GM18861 (cell line): ENCODE data around the gene PDZD7.

Experiments used
- ATAC-seq: cut with Tn5 transposase; IDR thresholded peaks from one replicate; pipeline ENCODE4 v1.9.1; 2021; ENCODE audit not compliant: unreplicated experiment

PDZD7 gene

GRCh38 chr10:101005361-101005760 is 25.6 kb downstream of the PDZD7 start:
- ATAC-seq, result no peak

DNA sequence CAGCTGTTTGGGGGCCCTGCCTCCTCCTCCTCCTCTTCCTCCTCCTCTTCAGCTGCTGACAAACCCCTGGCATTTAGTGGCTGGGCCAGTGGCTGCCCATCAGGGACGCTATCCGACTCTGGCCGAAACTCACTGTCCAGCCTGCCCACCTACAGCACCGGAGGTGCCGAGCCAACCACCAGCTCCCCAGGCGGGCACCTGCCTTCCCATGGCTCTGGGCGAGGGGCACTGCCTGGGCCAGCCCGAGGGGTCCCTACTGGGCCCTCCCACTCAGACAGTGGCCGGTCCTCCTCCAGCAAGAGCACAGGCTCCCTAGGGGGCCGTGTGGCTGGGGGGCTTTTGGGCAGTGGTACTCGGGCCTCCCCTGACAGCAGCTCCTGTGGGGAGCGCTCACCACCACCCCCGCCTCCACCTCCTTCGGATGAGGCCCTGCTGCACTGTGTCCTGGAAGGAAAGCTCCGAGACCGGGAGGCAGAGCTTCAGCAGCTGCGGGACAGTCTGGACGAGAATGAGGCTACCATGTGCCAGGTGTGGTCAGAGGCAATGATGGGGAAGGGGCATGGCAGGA is 27.2 kb downstream of the PDZD7 start:
- no peak for ATAC-seq

GRCh38 chr10:101002456-101002855 is 28.5 kb downstream of the PDZD7 start:
- no peak for ATAC-seq

GRCh38 chr10:101001659-101002035 is 29.3 kb downstream of the PDZD7 start:
- no peak for ATAC-seq

GRCh38 chr10:101000915-101001658 is 29.8 kb downstream of the PDZD7 start:
- ATAC-seq, result no peak

DNA sequence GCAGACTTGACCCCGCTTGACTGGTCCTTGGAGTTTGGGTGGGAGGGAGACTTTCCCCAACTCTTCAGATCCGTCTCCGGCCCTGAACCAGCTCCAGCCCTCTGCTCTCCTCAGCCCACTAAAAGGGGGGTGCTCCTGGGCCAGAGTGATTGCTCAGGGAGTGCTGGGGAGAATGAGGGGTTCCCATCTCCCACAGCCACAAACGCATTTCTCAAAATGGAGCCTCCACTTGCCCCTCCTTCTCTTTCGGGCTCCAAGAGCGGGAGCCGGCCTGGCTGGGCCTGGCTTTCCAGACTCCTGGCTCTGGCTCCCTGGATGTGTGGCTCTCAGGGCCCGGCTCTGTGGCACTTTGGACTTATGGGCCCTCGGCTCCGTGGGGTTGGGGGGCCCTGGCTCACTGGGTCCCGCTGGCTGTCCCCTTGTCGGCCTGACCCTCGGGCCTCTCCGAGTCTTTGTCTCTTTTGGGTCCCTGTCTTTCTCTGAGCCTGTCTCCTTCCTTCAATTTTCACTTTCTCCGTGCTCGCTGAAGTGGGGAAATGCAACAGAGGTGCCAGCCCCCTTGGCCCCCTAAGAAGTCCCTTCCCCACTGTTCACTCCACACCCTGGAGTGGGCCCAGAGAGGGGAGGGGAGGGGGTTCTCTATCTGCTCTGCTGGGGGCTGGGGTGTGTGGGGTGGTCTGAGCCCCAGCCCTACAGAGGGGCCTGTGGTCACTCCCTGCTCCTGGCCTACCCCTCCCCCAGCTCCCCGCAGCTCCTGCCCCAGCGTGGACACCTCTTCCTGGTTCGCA is 30.6 kb downstream of the PDZD7 start:
- no peak for ATAC-seq

GRCh38 chr10:100999742-101000126 is 31.2 kb downstream of the PDZD7 start, which contains the start of gene LZTS2:
LZTS2 (plus strand) TSS chr10:100999808; CDS start chr10:101002539, 2,731 bp downstream.
- ATAC-seq, result no peak

DNA sequence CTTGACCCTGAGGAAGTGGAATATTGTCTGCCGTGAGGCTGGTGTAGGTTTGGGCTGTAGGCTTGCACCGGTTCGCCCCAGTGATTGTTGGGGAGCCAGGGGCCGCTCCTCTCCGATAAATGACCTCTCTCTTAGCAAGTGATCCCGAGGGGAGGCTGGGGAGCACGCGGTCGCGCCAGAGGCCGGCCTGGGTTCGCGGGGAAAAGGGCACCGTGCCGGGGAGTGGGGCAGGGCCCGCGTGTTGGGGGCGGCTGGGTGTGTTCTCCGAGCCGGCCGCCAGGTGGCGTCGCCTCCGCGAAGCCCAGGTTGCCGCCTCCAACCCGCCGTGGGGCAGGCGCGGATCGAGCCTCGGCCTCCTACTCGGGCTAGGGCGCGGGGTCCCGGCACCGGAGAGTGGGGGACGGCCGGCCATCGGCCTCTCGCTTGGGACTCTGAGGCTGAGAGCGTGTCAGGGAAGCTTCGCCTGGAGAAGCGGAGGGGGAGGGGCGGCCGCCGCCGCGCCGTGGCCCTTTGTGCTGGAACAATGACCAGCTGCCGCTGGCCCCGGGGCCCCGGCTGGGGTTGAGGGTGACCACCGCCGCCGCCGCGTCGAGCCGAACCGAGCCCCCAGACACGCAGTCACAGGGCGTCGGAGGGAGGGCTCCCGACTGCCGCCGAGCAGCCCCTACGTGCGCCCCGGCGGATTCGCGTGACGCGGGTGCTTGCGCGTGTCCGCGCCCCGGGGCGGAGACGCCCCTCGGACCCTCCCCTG is 31.8 kb downstream of the PDZD7 start:
- peak; percentile 32 for ATAC-seq

DNA sequence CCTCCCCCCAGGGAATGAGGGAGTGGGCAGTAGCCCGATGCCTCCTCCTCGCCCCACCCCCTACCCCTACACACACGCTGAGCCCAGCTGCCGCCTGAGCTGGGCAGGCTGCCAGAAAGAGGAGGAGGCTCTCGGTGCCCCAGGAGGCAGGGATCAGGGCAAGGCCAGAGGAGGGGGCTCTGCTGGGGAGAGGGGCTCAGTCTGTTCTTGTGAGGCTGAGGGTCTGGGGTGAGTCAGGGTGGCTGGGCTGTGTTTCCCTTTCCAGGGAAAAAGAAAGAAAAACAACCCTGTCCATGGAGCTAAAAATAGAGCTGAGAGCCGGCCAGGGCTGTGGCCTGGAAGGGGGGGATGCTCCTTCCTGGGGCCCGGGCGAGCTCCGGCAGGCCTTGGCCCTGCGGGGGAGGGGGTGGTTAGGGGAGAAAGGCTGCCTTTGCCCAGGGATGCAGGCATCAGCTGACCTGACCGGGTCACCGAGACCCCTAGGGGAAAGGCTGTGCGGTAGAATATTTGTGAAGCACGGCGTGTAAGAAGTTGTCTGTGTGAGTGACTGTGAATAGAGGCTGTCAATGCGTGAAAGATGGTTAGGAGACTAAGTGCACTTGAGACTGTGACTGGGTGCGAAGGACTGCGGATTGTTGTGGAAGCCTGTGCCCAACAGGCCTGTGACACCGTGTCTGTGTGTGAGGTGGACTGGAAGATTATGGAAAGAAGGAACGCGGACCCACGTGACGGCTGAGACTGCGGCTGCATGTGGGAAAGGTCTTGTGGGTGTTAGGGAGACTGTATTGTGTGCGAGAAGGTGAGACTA is 32.5 kb downstream of the PDZD7 start:
- ATAC-seq, result no peak

DNA sequence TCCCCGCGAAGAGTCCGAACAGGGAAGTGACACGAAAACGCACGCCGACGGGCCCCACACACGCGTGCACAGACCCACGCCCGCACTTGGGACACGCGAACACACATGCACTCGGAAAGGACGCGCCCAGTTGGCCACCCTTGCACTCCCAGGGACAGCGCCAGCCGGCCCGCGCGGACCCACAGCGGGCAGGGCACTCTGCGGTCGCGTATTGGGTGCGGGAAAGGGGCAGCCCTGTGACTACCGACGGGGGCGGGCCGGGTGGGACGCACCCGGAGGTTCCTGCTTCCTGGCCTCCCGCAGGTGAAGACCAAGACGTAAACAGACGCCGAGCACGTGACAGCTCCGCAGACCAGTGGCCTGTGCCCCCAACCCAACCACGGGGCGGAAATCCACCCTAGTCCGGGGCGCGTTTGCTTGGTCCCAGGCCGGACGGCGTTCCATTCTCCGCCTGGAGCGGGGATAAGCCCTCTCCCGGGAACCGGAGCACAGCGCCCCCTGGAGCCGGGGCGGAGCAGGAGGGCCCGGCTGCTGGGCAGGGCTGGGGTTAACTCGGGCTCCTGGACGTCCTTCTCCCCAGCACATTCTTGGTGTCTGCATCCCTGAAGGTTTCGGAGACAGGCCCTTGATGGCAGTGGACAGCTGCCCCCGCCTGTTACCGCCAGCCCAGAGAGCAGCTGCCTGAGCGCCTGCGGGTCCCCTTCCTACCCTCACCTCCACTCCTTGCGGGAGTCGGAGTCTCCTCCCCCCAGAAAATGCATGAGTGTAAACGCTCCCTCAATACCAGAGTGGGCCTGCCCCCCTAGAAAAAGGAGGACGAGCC is 33.4 kb downstream of the PDZD7 start:
- ATAC-seq, result no peak

DNA sequence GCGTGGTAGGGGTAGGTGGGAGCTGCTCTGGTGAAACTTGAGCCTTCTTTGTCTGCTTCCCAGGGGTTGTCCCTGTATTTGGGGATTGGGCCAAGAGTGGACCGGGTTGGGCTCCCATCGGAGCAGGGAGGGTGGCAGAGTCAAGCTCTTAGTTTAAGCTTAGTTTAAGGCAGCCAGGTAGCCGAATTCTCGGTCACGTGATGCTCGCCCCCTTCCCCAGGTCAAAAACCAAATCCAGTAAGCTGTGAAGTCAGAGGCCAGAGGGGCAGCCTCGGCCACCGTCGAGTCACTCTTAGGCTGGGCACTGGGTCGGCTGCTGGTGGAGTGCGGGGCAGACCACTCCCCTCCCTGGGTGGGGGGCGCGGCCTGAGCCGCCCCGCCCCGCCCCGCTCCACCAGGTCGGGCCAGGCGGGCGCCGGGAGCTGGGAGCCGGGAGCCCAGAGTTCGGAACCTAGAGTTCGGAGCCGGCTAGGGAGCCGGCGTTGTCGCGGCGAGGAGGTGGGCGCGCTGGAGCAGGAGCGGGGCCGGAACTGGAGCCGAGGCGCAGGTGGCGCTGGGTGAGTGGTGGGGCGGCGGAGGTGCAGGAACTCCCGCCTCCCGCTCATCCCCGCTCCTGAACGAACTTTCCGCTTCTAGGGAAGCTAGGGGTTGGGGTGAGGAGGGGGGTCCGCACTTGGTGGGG is 34.1 kb downstream of the PDZD7 start:
- no peak for ATAC-seq

DNA sequence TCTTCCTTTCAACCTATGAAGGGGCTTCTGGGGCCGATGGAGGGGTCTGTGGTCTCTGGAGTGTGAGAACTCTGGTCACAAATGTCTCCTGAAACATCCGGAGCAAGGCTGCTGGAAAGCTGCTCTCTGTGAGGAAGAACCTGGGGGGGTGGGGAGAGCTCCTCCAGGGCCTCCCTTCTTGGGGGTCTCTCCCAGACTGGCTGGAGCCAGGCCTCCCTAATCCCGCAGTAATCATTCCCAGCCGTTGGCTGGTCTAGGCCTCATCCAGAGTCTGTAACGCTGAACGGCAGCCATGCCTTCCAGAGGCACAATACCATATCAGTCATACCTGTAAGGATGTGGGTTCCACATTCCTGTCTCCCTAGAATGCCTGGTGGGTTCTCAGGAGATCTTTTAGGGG is 35.7 kb downstream of the PDZD7 start:
- ATAC-seq, result no peak

- ATAC-seq, result no peak
Measured at GRCh38 chr10:100993986-100994708, 36.8 kb downstream of the PDZD7 start.

GRCh38 chr10:100989088-100989487 is 41.8 kb downstream of the PDZD7 start:
- no peak for ATAC-seq

GRCh38 chr10:100988166-100988565 is 42.8 kb downstream of the PDZD7 start:
- no peak for ATAC-seq

DNA sequence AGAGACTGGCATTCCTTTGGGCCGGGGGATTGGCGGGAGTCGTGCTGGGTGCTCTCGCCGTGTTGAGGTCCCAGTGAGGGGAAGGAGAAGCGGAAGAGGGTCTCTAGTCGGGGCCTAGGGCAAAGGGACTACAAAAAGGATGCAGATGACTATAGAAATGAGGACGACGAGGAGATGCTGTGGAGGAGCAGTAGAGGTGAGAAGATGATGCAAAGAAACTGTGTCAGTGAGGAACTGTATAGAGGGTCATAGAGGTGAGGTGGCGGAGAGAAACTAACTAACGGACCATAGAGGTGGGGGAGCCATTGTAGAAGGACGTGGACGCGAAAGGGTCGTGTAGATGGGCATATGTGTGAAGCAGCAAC is 43.3 kb downstream of the PDZD7 start:
- ATAC-seq, result no peak

DNA sequence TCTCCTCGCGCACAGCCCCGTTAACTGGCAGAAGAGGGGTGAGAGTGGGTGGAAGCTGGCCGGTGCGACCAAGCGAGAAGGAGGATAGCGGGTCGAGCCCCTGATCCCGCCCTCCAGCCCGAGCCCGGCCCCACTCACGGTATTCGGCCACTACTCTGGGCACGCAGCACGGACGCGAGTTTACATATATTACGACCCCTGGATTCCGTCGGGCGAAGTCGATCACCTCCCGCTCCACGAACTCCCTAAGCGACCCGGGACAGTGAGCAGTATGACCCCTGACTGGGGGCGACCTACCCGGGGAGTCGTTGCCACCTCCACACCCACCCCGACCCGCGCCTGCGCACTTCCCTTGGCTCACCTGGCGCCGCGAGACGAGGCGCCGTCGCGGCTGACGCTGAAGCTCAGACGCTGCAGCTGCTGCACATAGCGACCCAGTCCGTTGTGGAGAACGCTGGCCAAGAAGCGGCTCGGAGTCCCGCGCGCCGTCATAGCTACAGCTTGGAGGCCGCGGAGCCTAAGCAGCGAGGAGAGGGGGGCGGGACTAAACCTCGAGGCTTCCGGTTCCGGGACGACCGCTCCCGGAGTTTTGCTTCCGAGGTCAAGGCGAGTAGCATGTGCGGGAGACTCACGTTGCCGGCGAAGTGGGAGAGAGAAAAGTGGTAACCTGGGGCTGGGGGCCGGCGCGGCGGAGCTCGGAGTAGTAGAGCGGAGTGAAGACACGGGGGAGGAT is 43.8 kb downstream of the PDZD7 start, which contains the start of the genes MRPL43 and TWNK:
Gene MRPL43, minus strand, starts transcription at position 546 of the 733 bp plus-strand sequence. Its CDS starts 54 bp downstream, at position 492.
Gene TWNK, plus strand, starts transcription at position 592 of the 733 bp plus-strand sequence. CDS start 668 bp downstream, outside the sequence.
- peak; percentile 42 for ATAC-seq

- no peak for ATAC-seq
Measured at GRCh38 chr10:100986623-100986951, 44.3 kb downstream of the PDZD7 start.
